H9 (cell line): Measurements from ENCODE around the gene MAST4. TPM values are rescaled to one million over a fixed set of nuclear protein-coding genes. Genes with fewer than 3 reads are reported as not detected.

Source experiments
- DNase-seq: peaks from one replicate; pipeline ENCODE4 v3.0.0-alpha.2; 2017
- H2AFZ ChIP-seq: one replicate; pipeline ENCODE4 v1.6.1; 2013; ENCODE audit warnings: mild to moderate bottlenecking, low read length, control low read depth, moderate library complexity
- H2AK5ac ChIP-seq: 2 replicates; pipeline ENCODE4 v1.6.1; 2013; ENCODE audit warnings: low read length, control low read depth, mixed read lengths; ENCODE audit not compliant: insufficient read length
- H2BK120ac ChIP-seq: one replicate; pipeline ENCODE4 v1.6.1; 2013; ENCODE audit warnings: low read depth, mild to moderate bottlenecking, low read length, control low read depth, inconsistent platforms; ENCODE audit not compliant: poor library complexity, severe bottlenecking
- H2BK12ac ChIP-seq: 2 replicates; pipeline ENCODE4 v1.6.1; 2013; ENCODE audit warnings: low read length, control low read depth, mixed read lengths, low read depth; ENCODE audit not compliant: insufficient read length
- H2BK15ac ChIP-seq: 2 replicates; pipeline ENCODE4 v1.6.1; 2013; ENCODE audit warnings: low read depth, low read length, control low read depth
- H2BK20ac ChIP-seq: one replicate; pipeline ENCODE4 v1.6.1; 2013; ENCODE audit warnings: low read depth, mild to moderate bottlenecking, low read length, control low read depth, inconsistent platforms; ENCODE audit not compliant: poor library complexity, severe bottlenecking
- H2BK5ac ChIP-seq: 2 replicates; pipeline ENCODE4 v1.6.1; 2013; ENCODE audit warnings: low read length, control low read depth, mixed read lengths; ENCODE audit not compliant: insufficient read length
- H3K14ac ChIP-seq: 2 replicates; pipeline ENCODE4 v1.6.1; 2013; ENCODE audit warnings: low read length, control low read depth; ENCODE audit not compliant: insufficient read depth
- H3K18ac ChIP-seq: 2 replicates; pipeline ENCODE4 v1.6.1; 2013; ENCODE audit warnings: low read depth, mild to moderate bottlenecking, mixed read lengths, low read length, control low read depth; ENCODE audit not compliant: insufficient read length
- H3K23ac ChIP-seq: 2 replicates; pipeline ENCODE4 v1.6.1; 2013; ENCODE audit warnings: low read length, control low read depth, mixed read lengths, low read depth; ENCODE audit not compliant: insufficient read length
- H3K23me2 ChIP-seq: 2 replicates; pipeline ENCODE4 v1.6.1; 2013; ENCODE audit warnings: low read depth, mild to moderate bottlenecking, mixed read lengths, low read length, control low read depth; ENCODE audit not compliant: insufficient read length, poor library complexity, severe bottlenecking
- H3K27ac ChIP-seq: 2 replicates; pipeline ENCODE4 v1.5.1; 2013; ENCODE audit warnings: low read length, control low read depth, mixed read lengths, low read depth; ENCODE audit not compliant: insufficient read length
- H3K27me3 ChIP-seq: 2 replicates; pipeline ENCODE4 v1.6.1; 2013; ENCODE audit warnings: low read length, control low read depth, inconsistent platforms; ENCODE audit not compliant: insufficient read depth
- H3K4ac ChIP-seq: 2 replicates; pipeline ENCODE4 v1.6.1; 2013; ENCODE audit warnings: low read depth, mild to moderate bottlenecking, control low read depth, inconsistent platforms, low read length, moderate library complexity
- H3K4me1 ChIP-seq: 2 replicates; pipeline ENCODE4 v1.6.1; 2013; ENCODE audit warnings: low read length, control low read depth, inconsistent platforms; ENCODE audit not compliant: insufficient read depth
- H3K4me2 ChIP-seq: 2 replicates; pipeline ENCODE4 v1.6.1; 2013; ENCODE audit warnings: low read length, control low read depth, mixed read lengths; ENCODE audit not compliant: insufficient read length, insufficient read depth
- H3K56ac ChIP-seq: 2 replicates; pipeline ENCODE4 v1.6.1; 2013; ENCODE audit warnings: low read depth, mild to moderate bottlenecking, mixed read lengths, low read length, control low read depth; ENCODE audit not compliant: insufficient read length
- H3K79me1 ChIP-seq: 2 replicates; pipeline ENCODE4 v1.6.1; 2013; ENCODE audit warnings: low read depth, mild to moderate bottlenecking, moderate library complexity, low read length, control low read depth, inconsistent platforms; ENCODE audit not compliant: insufficient read depth, poor library complexity, severe bottlenecking
- H3K79me2 ChIP-seq: 2 replicates; pipeline ENCODE4 v1.6.1; 2013; ENCODE audit warnings: low read length, control low read depth, inconsistent platforms; ENCODE audit not compliant: insufficient read depth
- H3K9ac ChIP-seq: 2 replicates; pipeline ENCODE4 v1.6.1; 2013; ENCODE audit warnings: low read length, control low read depth, mixed read lengths; ENCODE audit not compliant: insufficient read length; ENCODE audit errors: extremely low read depth
- H3K9me3 ChIP-seq: one replicate; pipeline ENCODE4 v1.6.1; 2013; ENCODE audit warnings: low read depth, low read length, inconsistent platforms; ENCODE audit not compliant: control insufficient read depth
- H3T11ph ChIP-seq: one replicate; pipeline ENCODE4 v1.6.1; 2013; ENCODE audit warnings: mild to moderate bottlenecking, low read length, control low read depth, inconsistent platforms
- H4K20me1 ChIP-seq: one replicate; pipeline ENCODE4 v1.6.1; 2013; ENCODE audit not compliant: control insufficient read depth, insufficient read length, insufficient read depth
- H4K5ac ChIP-seq: 2 replicates; pipeline ENCODE4 v1.6.1; 2013; ENCODE audit warnings: low read depth, mild to moderate bottlenecking, mixed read lengths, low read length, control low read depth; ENCODE audit not compliant: insufficient read length
- H4K8ac ChIP-seq: replicated peaks from 2 replicates; pipeline ENCODE4 v1.6.1; 2013; ENCODE audit warnings: low read length, control low read depth, mixed read lengths, low read depth; ENCODE audit not compliant: insufficient read length
- H4K91ac ChIP-seq: 2 replicates; pipeline ENCODE4 v1.6.1; 2013; ENCODE audit warnings: low read depth, mild to moderate bottlenecking, moderate library complexity, mixed read lengths, low read length, control low read depth; ENCODE audit not compliant: insufficient read length
- H3K27ac Mint-ChIP-seq, 3 experiments: 2 replicates in 2 of 3; 3 replicates in 1 of 3; pipeline ENCODE4 v1.8.0; 2020 to 2021; ENCODE audit warnings: mixed read lengths in 3 of 3, mild to moderate bottlenecking in 1 of 3, moderate library complexity in 1 of 3
- H3K27me3 Mint-ChIP-seq: 2 replicates; pipeline ENCODE4 v1.8.0; 2021; ENCODE audit warnings: low read depth, mild to moderate bottlenecking, moderate library complexity, mixed read lengths
- H3K36me3 Mint-ChIP-seq, 3 experiments: 2 replicates in 2 of 3; 3 replicates in 1 of 3; pipeline ENCODE4 v1.8.0; 2020 to 2021; ENCODE audit warnings: low read depth in 3 of 3, mixed read lengths in 3 of 3; ENCODE audit not compliant: insufficient read depth in 1 of 3
- H3K4me1 Mint-ChIP-seq, 2 experiments: 2 replicates each; pipeline ENCODE4 v1.8.0; 2020; ENCODE audit warnings: mixed read lengths in 2 of 2
- H3K4me3 Mint-ChIP-seq, 2 experiments: 2 replicates in 1 of 2; 3 replicates in 1 of 2; pipeline ENCODE4 v1.8.0; 2020 to 2021; ENCODE audit warnings: mild to moderate bottlenecking in 2 of 2, mixed read lengths in 2 of 2, moderate library complexity in 1 of 2
- H3K9me3 Mint-ChIP-seq, 2 experiments: 2 replicates in 1 of 2; 3 replicates in 1 of 2; pipeline ENCODE4 v1.8.0; 2020; ENCODE audit warnings: mild to moderate bottlenecking in 2 of 2, mixed read lengths in 2 of 2, moderate library complexity in 1 of 2
- WGBS: extraction: QIAGEN DNeasy Blood & Tissue Kit; methylation state at CpG from one replicate; pipeline ENCODE4 v1.1.7; 2013; ENCODE audit warnings: missing lambda C conversion rate, low lambda C conversion rate, mixed read lengths; ENCODE audit not compliant: insufficient read length; ENCODE audit errors: extremely low coverage; 5-methylcytosine and 5-hydroxymethylcytosine counted together
- total RNA-seq: library from RNA; stranded (reverse); gene quantifications from 2 replicates; pipeline ENCODE4 v1.2.1, GENCODE V29; 2021
- TF ChIP-seq, protein P1 (sequence below): fragments of 200-600 bp; sonication (generic); conservative IDR thresholded peaks from 3 replicates; pipeline ENCODE4 v1.8.0; 2021; ENCODE audit warnings: antibody characterized with exemption, mild to moderate bottlenecking

MAST4 gene
- total RNA-seq, 1 experiment from 2014 or later = 3.7 TPM

DNA sequence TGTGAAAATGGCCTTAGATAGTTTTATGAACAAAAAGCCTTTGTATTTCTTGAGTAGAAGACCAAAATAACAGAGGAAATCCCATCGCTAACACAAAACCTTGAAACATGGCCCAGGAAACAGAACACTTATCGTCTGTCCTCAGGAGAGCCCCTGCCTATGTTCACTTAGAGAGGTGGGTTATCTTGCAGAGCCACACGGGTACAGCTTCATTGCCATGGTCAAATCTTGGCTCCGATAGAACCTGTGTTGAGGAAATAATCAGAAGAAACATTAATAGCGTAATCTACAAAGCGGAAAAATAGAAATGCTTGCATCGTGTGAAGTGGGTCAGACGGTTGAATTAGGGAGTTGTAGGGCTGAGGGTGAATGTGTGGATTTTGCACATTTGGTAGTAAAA, 216.1 kb downstream of the MAST4 start:
- Histone ChIP-seq H3K18ac (no peak overlapping the region), H3K23ac (no peak overlapping the region), H2AK5ac (no peak overlapping the region), H2BK15ac (no peak overlapping the region), H3K27ac (no peak overlapping the region), H3K4me1 (peaks cover 2% of the 10 kb centered on the region; the same call in 1 of the 2 replicates), H3K4me2 (no peak overlapping the region), H4K20me1 (no peaks in the 10 kb centered on the region), H2AFZ (no peak overlapping the region), H4K91ac (no peak overlapping the region), H2BK120ac (no peak overlapping the region), H3T11ph (no peak overlapping the region), H2BK20ac (no peak overlapping the region), H3K79me2 (no peaks in the 10 kb centered on the region), H3K56ac (no peak overlapping the region), H2BK12ac (no peak overlapping the region), H2BK5ac (no peak overlapping the region), H4K5ac (no peak overlapping the region), H4K8ac (no peak overlapping the region), H3K14ac (no peak overlapping the region), H3K23me2 (no peaks in the 10 kb centered on the region), H3K9ac (no peak overlapping the region), H3K79me1 (no peaks in the 10 kb centered on the region), H3K27me3 (no peaks in the 10 kb centered on the region), H3K4ac (no peak overlapping the region), H3K9me3 (no peaks in the 10 kb centered on the region)
- TF ChIP-seq, protein P1, sequence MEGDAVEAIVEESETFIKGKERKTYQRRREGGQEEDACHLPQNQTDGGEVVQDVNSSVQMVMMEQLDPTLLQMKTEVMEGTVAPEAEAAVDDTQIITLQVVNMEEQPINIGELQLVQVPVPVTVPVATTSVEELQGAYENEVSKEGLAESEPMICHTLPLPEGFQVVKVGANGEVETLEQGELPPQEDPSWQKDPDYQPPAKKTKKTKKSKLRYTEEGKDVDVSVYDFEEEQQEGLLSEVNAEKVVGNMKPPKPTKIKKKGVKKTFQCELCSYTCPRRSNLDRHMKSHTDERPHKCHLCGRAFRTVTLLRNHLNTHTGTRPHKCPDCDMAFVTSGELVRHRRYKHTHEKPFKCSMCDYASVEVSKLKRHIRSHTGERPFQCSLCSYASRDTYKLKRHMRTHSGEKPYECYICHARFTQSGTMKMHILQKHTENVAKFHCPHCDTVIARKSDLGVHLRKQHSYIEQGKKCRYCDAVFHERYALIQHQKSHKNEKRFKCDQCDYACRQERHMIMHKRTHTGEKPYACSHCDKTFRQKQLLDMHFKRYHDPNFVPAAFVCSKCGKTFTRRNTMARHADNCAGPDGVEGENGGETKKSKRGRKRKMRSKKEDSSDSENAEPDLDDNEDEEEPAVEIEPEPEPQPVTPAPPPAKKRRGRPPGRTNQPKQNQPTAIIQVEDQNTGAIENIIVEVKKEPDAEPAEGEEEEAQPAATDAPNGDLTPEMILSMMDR = no peak
- Mint-ChIP-seq H3K4me1 (peaks cover 16 to 29% of the 10 kb centered on the region in 2 experiments), H3K9me3 (no peaks in the 10 kb centered on the region), H3K27ac (no peak overlapping the region), H3K27me3 (no peaks in the 10 kb centered on the region; the same call in 1 of the 2 replicates), H3K36me3 (no peaks in the 10 kb centered on the region), H3K4me3 (no peak overlapping the region)
- WGBS = no CpG with 5 or more reads among the region's 8 CpGs
- no peak for DNase-seq
